RWPE2 (cell line): ENCODE data around the gene NAE1.

ENCODE experiments used
- ATAC-seq: fragments of 200-7000 bp; cut with Tn5 transposase; 3 replicates; pipeline ENCODE4 v1.9.1; 2021; ENCODE audit warnings: low read depth
- DNase-seq: peaks from one replicate; pipeline ENCODE4 v3.0.0-alpha.2; 2020; ENCODE audit warnings: low spot score
- H3K27ac ChIP-seq: fragments of 450-650 bp; 2 replicates; pipeline ENCODE4 v1.5.1; 2017; ENCODE audit warnings: mild to moderate bottlenecking; ENCODE audit not compliant: poor library complexity, severe bottlenecking
- H3K27me3 ChIP-seq: fragments of 250-450 bp; sonication (Bioruptor Pico); 2 replicates; pipeline ENCODE4 v1.5.1; 2021; ENCODE audit warnings: mild to moderate bottlenecking, moderate library complexity; ENCODE audit not compliant: insufficient read depth, poor library complexity, severe bottlenecking
- H3K36me3 ChIP-seq: fragments of 250-450 bp; sonication (Bioruptor Pico); 2 replicates; pipeline ENCODE4 v1.5.1; 2020; ENCODE audit warnings: low read depth, mild to moderate bottlenecking, moderate library complexity
- H3K4me1 ChIP-seq: fragments of 250-450 bp; sonication (Bioruptor Pico); 2 replicates; pipeline ENCODE4 v1.5.1; 2021; ENCODE audit warnings: mild to moderate bottlenecking, moderate library complexity; ENCODE audit not compliant: insufficient read depth, poor library complexity, severe bottlenecking
- H3K4me3 ChIP-seq: fragments of 250-450 bp; sonication (Bioruptor Pico); 2 replicates; pipeline ENCODE4 v1.5.1; 2021; ENCODE audit warnings: mild to moderate bottlenecking, moderate library complexity; ENCODE audit not compliant: severe bottlenecking
- H3K9me3 ChIP-seq: fragments of 250-450 bp; sonication (Bioruptor Pico); 2 replicates; pipeline ENCODE4 v1.5.1; 2021; ENCODE audit warnings: mild to moderate bottlenecking, moderate library complexity; ENCODE audit not compliant: severe bottlenecking
- CTCF ChIP-seq: fragments of 450-650 bp; IDR thresholded peaks from one replicate; pipeline ENCODE4 v1.5.1; 2017; ENCODE audit warnings: mild to moderate bottlenecking, moderate library complexity; ENCODE audit not compliant: poor library complexity, severe bottlenecking

NAE1 gene

GRCh38 chr16:66846831-66847230 is 16.1 kb upstream of the NAE1 start:
- no peak for ATAC-seq
- no peak for TF ChIP-seq CTCF
- DNase-seq, result peak; percentile 21
- Histone ChIP-seq H3K4me3 (no peak overlapping the region), H3K9me3 (no peaks in the 10 kb centered on the region), H3K36me3 (no peaks in the 10 kb centered on the region), H3K27me3 (peaks cover 30% of the 10 kb centered on the region), H3K27ac (no peak overlapping the region), H3K4me1 (no peaks in the 10 kb centered on the region)

- H3K4me3 ChIP-seq, result no peak overlapping the region
- ATAC-seq (no peak), DNase-seq (peak; percentile 28)
- TF ChIP-seq CTCF, result no peak
- no peak overlapping the region for H3K27ac ChIP-seq
- H3K36me3 ChIP-seq, result no peaks in the 10 kb centered on the region
- no peaks in the 10 kb centered on the region for H3K4me1 ChIP-seq
- peaks cover 30% of the 10 kb centered on the region for H3K27me3 ChIP-seq
- no peaks in the 10 kb centered on the region for H3K9me3 ChIP-seq
These were observed 15.5 kb upstream of the NAE1 start for GRCh38 chr16:66846266-66846665.

GRCh38 chr16:66845791-66846221 is 15.0 kb upstream of the NAE1 start:
- DNase-seq, result peak; percentile 45
- Histone ChIP-seq H3K4me3 (no peak overlapping the region), H3K27ac (no peak overlapping the region), H3K9me3 (no peaks in the 10 kb centered on the region), H3K27me3 (peaks cover 30% of the 10 kb centered on the region), H3K4me1 (no peaks in the 10 kb centered on the region), H3K36me3 (no peaks in the 10 kb centered on the region)
- no peak for ATAC-seq
- TF ChIP-seq CTCF, result no peak

GRCh38 chr16:66845080-66845410 is 14.3 kb upstream of the NAE1 start:
- TF ChIP-seq CTCF, result no peak
- Histone ChIP-seq H3K9me3 (no peaks in the 10 kb centered on the region), H3K27ac (no peak overlapping the region), H3K4me3 (peak overlapping the region; percentile 10), H3K27me3 (peaks cover 30% of the 10 kb centered on the region), H3K36me3 (no peaks in the 10 kb centered on the region), H3K4me1 (no peaks in the 10 kb centered on the region)
- DNase-seq (peak; percentile 27), ATAC-seq (no peak; the same call in 2 of the 3 replicates)

- no peaks in the 10 kb centered on the region for H3K36me3 ChIP-seq
- peaks cover 30% of the 10 kb centered on the region for H3K27me3 ChIP-seq
- DNase-seq (peak; percentile 49), ATAC-seq (peak; percentile 17; the same call in 2 of the 3 replicates)
- H3K4me3 ChIP-seq, result peak within 1 kb of the TSS; percentile 10
- H3K4me1 ChIP-seq, result no peaks in the 10 kb centered on the region
- H3K9me3 ChIP-seq, result no peaks in the 10 kb centered on the region
- TF ChIP-seq CTCF, result no peak
- H3K27ac ChIP-seq, result no peak within 1 kb of the TSS
These were observed 13.7 kb upstream of the NAE1 start, which contains the start of gene CA7 for GRCh38 chr16:66844342-66845079. Gene CA7 (plus strand): TSS chr16:66844414. CDS start chr16:66844488, 74 bp downstream.
